Measurements from ENCODE around the gene PXMP2.

DNA sequence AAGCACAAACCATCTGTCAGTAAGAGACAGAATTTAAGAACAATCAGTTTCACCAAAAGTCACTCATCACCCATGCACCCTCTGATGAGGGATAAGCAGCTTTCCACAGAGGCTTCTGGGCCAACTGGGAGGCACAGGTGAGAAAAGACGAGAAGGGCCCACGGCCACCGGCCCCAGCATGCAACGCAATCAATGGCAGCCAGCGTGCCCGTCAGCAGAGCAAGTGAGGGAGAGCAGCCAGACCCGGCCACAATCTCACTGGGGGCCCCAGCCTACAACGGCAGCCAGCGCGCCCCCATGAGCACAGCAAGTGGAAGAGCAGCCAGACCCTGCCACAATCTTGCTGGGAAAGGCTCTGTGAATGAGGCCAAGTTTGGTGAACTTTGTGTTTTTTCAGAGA lies 60.9 kb downstream of the PXMP2 start:
- TF ChIP-seq, protein P1, sequence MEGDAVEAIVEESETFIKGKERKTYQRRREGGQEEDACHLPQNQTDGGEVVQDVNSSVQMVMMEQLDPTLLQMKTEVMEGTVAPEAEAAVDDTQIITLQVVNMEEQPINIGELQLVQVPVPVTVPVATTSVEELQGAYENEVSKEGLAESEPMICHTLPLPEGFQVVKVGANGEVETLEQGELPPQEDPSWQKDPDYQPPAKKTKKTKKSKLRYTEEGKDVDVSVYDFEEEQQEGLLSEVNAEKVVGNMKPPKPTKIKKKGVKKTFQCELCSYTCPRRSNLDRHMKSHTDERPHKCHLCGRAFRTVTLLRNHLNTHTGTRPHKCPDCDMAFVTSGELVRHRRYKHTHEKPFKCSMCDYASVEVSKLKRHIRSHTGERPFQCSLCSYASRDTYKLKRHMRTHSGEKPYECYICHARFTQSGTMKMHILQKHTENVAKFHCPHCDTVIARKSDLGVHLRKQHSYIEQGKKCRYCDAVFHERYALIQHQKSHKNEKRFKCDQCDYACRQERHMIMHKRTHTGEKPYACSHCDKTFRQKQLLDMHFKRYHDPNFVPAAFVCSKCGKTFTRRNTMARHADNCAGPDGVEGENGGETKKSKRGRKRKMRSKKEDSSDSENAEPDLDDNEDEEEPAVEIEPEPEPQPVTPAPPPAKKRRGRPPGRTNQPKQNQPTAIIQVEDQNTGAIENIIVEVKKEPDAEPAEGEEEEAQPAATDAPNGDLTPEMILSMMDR (conservative IDR thresholded peaks at IDR 0.05; ENCODE audit: low read depth, low read length), result no peak
- TF ChIP-seq EZH2 (IDR thresholded peaks at IDR 0.05; ENCODE audit: low read length, unreplicated experiment) (no peak), EZH2phosphoT487 (IDR thresholded peaks at IDR 0.05; ENCODE audit: borderline replicate concordance, low read length) (no peak)
